PC-3 (cell line): ENCODE data around the gene ZAR1.

Source experiments
- CTCF ChIP-seq: fragments of 300-600 bp; sonication (generic); conservative IDR thresholded peaks from 2 replicates; pipeline ENCODE4 v1.5.1; 2017; ENCODE audit warnings: antibody characterized with exemption, low read depth, mild to moderate bottlenecking, low read length
- EZH2 ChIP-seq: fragments of 300-600 bp; sonication (generic); IDR thresholded peaks from one replicate; pipeline ENCODE4 v1.6.1; 2017; ENCODE audit warnings: antibody characterized with exemption, mild to moderate bottlenecking, low read length; ENCODE audit not compliant: unreplicated experiment
- EZH2phosphoT487 ChIP-seq: fragments of 300-600 bp; sonication (generic); IDR thresholded peaks from 2 replicates; pipeline ENCODE4 v1.6.1; 2018; ENCODE audit warnings: mild to moderate bottlenecking, antibody characterized with exemption, low read length, borderline replicate concordance

DNA sequence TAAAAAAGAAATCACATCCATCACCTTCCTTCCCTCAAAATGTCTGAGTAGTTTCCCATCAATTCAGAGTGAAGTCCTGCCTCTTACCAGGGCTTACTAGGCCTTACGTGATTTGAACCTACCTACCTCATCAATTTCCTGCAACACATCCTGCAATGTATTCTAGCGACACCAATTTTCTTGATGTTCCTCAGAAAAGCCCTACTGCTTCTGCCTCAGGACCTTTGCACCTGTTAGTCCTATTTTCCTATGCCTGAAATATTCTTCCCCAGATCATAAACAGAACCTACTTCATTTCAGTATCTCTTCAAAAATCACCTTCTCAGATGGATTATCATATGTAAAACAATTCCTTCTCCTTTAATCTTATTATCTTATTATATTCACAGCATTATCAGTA lies 52.8 kb downstream of the ZAR1 start:
- no peak for TF ChIP-seq EZH2
- no peak for TF ChIP-seq CTCF
- TF ChIP-seq EZH2phosphoT487 = no peak
